Stimulated activated effector memory CD8-positive, alpha-beta T cell treated with anti-CD3 and anti-CD28 coated beads, Interleukin-12 subunit alpha, Interleukin-12 subunit beta, amount 100 ng/mL, for 72 hours (primary cell): ENCODE measurements around the gene KCNQ1OT1.
A peak's percentile ranks its signal among the peaks of the same experiment; 100 is the strongest.

Experiments
- ATAC-seq: fragments of 150-1000 bp; cut with Tn5 transposase; 2 replicates; pipeline ENCODE4 v1.10.0; 2021
- DNase-seq, 2 donors: peaks; one replicate each; pipeline ENCODE4 v3.0.0; 2021 to 2022; ENCODE audit warnings: low spot score in 2 of 2
- H3K27ac Mint-ChIP-seq: one replicate; pipeline ENCODE4 v1.8.0; 2022; ENCODE audit warnings: mild to moderate bottlenecking, mixed read lengths
- H3K36me3 Mint-ChIP-seq: one replicate; pipeline ENCODE4 v1.8.0; 2022; ENCODE audit warnings: mild to moderate bottlenecking, mixed read lengths
- H3K4me1 Mint-ChIP-seq: one replicate; pipeline ENCODE4 v1.8.0; 2022; ENCODE audit warnings: mixed read lengths
- H3K4me3 Mint-ChIP-seq: one replicate; pipeline ENCODE4 v1.8.0; 2022; ENCODE audit warnings: mild to moderate bottlenecking, mixed read lengths
- H3K9me3 Mint-ChIP-seq: one replicate; pipeline ENCODE4 v1.8.0; 2022; ENCODE audit warnings: mixed read lengths

The KCNQ1OT1 gene

DNA sequence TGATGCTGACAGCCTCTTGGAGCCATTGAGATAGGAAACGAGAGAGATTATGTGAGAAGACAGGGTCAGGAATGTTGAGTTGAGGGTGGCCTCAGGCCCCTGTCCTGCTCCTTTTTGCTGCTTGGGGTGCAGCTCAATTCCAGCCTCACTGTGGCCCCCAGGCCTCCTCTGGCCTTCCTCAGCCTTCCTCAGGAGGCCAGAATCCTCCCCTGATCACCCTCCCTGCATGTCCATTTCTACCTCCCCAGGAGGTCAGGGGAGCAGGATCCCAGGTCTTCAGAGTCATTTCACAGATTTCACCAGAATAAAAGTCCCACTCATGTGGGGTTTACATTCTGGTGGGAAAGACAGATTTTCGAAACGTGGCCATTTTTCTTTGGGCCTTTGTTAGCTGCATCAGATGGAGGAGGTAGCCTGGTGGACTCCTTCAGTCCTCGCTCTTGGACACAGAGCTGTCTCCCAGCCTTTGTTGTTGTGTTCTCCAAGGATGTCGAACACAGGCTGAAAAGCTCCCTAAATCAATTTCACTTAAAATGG is 2.2 kb upstream of the KCNQ1OT1 start:
- no peak for DNase-seq
- Mint-ChIP-seq H3K36me3 (peaks cover 14% of the 10 kb centered on the region), H3K4me1 (peaks cover 13% of the 10 kb centered on the region), H3K9me3 (no peaks in the 10 kb centered on the region), H3K27ac (no peak overlapping the region), H3K4me3 (peak overlapping the region; percentile 81)
- no peak for ATAC-seq

DNA sequence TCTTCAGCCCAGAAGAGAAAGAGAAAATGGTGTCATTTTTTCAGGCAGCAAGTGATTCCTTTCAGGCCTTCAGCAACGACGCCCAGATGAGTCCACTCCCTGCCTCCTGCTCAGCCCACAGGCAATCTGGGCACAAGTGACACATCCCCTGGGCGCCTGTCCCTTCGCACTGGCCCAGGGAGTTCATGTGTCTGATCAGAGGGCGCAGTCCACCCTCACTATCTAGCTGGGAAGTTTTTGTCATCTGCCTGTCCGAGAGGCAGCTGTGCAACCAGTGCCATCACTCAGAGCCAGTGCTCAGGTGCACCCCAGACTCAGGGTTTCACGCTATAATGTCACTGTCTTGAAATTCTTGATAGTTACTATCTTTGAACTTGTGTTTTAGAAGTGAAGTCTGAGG is 1.4 kb upstream of the KCNQ1OT1 start:
- Mint-ChIP-seq H3K4me1 (peaks cover 13% of the 10 kb centered on the region), H3K36me3 (peaks cover 14% of the 10 kb centered on the region), H3K27ac (no peak overlapping the region), H3K4me3 (peak overlapping the region; percentile 81), H3K9me3 (no peaks in the 10 kb centered on the region)
- ATAC-seq (no peak), DNase-seq (no peak)

DNA sequence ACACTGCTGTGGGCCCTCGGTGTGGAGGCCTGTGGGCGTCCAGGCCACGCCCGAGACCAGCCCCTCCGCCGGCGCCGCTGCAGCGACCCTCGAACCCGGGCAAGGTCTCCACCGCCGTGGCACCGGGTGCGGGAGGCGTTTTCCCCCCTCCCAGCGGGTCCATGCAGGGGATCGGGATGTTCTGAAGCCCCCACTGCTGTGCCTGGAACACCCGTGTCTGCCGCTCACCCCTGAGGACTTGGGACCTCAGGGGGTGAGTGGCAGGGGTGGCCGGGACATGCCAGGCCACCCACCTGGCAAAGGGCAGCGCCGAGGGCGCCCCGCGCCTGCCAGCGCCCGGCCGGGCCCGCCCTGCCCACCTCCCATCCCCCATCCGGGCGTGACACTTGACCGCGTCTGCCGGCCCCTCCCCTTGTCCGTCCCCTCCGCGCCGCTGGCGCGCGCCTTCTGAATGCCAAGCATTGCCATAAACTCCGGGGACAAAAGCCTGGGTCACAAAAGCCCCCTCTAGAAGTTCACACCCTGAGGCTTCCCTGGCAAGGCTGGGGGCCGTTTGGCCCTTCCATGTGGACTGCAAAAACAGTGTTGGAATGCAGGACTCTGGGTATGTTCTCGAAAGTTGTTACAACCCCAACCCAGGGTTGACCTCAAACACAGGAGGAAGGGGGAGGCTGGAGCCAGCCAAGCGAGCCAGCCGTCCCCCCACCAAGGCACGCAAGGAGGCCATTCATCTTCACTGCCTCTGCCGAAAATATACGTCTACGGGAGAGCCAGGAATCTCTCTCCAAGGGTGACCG is 819 bp upstream of the KCNQ1OT1 start:
- H3K4me1 Mint-ChIP-seq = peaks cover 13% of the 10 kb centered on the region
- peak overlapping the region; percentile 91 for H3K27ac Mint-ChIP-seq
- peak overlapping the region; percentile 81 for H3K4me3 Mint-ChIP-seq
- ATAC-seq = peak; percentile 40
- DNase-seq = peak; percentile 27 to 65
- H3K36me3 Mint-ChIP-seq = peaks cover 14% of the 10 kb centered on the region
- H3K9me3 Mint-ChIP-seq = no peaks in the 10 kb centered on the region

DNA sequence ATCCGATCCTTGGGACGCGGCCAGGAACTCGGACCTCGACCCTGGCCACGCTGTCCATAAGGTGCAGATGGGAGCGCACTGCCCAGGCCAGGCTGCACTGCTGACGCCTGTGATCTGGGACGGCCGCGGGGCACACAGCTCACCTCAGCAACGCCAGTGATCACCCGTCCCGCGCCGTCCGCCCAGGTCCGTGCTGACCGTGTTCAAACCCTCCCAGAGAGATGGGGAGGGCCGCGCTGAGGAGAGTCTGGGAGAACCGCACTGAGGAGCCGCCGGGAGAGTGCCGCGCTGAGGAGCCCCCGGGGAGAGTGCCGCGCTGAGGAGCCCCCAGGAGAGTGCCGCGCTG is 636 bp downstream of the KCNQ1OT1 start:
- peaks cover 14% of the 10 kb centered on the region for H3K36me3 Mint-ChIP-seq
- H3K4me3 Mint-ChIP-seq = peak overlapping the region; percentile 81
- DNase-seq = no peak
- H3K9me3 Mint-ChIP-seq = no peaks in the 10 kb centered on the region
- peak; percentile 4 for ATAC-seq
- peaks cover 13% of the 10 kb centered on the region for H3K4me1 Mint-ChIP-seq
- peak overlapping the region; percentile 91 for H3K27ac Mint-ChIP-seq

DNA sequence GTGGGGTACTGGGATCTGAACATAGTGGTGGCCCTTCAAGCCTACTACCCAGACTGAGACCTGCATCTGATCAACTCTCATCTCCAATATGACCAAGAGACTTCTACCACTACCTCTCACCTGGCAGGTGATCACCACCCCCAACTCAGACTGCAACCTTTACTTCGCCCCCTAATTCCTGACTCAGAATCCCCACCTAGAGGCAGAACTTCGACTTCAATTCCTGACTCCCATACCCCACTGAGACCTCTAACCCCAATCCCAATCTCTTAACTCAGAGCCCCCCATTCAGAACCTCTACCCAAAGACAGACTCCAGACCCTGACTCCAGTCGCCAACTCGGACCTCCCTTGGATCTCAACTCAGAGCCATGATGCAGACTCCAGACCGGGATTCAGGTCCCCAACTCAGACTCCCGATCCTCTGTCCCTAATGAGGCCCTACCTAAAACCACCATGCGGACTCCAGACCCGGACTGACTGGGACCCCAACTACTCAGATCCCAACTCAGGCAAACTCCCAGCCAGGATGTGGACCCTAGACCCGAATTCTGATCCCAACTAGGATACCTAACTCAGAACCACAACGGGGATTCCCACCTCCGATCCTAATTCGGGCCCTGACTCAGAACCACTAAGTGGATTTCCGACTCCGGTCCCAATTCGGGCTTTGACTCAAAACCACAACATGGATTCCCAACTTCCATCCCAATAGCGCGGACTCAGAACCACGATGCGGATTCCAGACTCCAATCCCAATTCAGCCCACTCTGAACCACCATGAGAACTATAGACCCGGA is 1.2 kb downstream of the KCNQ1OT1 start:
- no peak for DNase-seq
- Mint-ChIP-seq H3K4me3 (peak overlapping the region; percentile 81), H3K36me3 (peaks cover 14% of the 10 kb centered on the region), H3K4me1 (peaks cover 13% of the 10 kb centered on the region), H3K27ac (peak overlapping the region; percentile 91), H3K9me3 (no peaks in the 10 kb centered on the region)
- no peak for ATAC-seq

DNA sequence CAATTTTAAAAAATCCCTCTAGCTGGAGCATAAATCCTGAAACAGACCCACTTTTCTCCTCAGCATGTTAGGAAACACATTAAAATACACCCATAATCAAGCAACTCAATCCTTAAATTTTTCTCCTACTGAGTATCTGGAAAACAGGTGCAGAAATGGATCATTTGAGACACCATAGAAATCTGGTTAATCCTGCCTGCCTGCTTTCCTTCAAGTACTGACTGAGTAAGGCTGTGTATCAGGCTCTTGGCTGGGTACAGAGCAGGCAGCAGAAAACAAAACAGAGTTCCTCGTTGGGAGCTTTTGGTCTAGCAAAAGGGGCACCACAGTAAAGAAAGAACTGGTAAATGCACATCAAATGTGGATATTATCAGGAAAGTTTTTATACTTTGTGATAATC is 1.9 kb downstream of the KCNQ1OT1 start:
- ATAC-seq = no peak
- peaks cover 14% of the 10 kb centered on the region for H3K36me3 Mint-ChIP-seq
- no peak overlapping the region for H3K27ac Mint-ChIP-seq
- no peaks in the 10 kb centered on the region for H3K9me3 Mint-ChIP-seq
- DNase-seq = no peak
- H3K4me1 Mint-ChIP-seq = peaks cover 13% of the 10 kb centered on the region
- peak overlapping the region; percentile 81 for H3K4me3 Mint-ChIP-seq

DNA sequence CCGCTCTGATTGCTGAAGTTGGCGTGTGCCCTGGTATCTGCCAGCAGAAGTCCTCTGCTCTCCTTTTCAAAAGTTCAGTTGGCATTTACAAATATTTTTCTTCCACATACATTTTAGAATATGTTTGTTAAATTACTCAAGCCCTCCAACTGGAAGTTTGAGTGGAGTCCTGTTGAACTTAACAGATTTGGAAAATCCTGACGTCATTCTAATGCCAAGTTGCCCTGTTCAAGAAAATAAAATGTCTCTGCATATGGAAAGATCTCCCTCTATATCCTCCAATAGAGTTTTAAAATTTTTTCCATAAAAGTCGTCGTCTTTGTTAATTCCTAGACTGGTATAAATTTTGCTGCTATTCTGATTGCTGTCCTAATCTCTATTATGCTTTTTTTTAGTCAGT is 3.3 kb downstream of the KCNQ1OT1 start:
- Mint-ChIP-seq H3K9me3 (no peaks in the 10 kb centered on the region), H3K4me3 (no peak overlapping the region), H3K36me3 (peaks cover 14% of the 10 kb centered on the region), H3K27ac (no peak overlapping the region), H3K4me1 (peaks cover 24% of the 10 kb centered on the region)
- ATAC-seq (no peak), DNase-seq (no peak)

DNA sequence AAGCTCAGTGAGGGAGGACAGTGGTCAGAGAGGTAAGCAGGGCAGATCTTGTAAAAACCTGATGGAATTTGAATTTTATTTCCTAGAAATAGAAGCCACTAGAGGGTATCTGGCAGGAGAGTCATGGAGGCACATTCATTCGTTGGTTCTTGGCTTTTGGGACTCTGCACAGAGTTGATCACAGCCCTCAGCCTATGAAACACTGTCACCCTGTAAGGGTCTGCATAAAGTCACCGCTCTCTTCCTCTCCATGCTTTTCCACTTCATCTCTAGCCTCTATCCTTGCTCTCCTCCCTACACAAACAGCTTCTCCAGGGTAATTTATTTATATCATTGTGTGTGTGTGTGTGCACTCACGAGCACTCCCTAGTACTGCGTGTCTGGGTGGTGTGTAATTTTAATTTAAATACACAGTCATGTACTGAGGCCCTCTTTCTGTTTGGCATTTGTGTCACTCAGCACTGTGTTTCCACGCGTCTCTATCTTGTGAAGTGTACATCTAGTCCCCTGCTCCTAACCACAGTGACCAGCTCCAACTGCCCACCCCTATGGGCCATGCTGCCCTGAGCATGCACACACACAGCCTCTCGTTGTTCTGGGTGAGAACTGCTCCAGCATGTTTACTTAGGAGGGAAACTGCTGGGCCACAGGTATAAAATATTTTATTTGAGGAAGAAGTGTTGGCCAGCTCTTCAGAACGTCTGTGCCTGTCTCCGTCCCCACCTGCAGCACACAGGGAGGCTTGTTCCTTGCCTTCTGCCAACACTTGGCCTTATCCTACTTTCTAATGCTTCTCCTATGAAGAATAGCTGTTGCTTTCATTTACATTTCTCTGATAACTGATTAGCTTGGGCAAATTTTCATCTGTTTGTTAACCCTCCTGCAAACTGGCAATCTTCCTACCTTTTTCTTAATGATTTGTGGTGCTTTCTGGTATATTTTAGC is 4.5 kb downstream of the KCNQ1OT1 start:
- Mint-ChIP-seq H3K4me1 (peaks cover 24% of the 10 kb centered on the region), H3K9me3 (no peaks in the 10 kb centered on the region), H3K27ac (no peak overlapping the region), H3K4me3 (no peak overlapping the region), H3K36me3 (peaks cover 14% of the 10 kb centered on the region)
- DNase-seq (no peak), ATAC-seq (no peak)

DNA sequence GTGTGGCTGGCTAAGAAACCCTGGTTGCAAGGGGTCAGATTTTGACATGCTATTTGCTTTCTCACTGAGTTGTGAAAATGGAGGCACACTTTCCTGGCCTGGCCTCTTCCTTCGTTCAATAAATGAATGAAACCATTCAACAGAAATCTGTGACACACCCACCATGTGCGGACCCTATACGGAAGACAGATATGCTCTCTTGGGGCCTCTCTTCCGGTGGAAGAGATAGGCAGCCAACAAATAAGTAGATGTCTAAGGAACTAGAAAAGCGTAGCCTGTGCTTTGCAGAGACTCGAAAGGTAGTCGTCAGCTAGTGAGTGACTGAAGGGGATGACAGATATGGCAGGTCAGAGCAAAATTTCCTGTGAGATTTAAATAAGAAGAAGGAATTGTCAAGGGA is 5.3 kb downstream of the KCNQ1OT1 start:
- no peak overlapping the region for H3K27ac Mint-ChIP-seq
- H3K9me3 Mint-ChIP-seq = no peaks in the 10 kb centered on the region
- H3K4me3 Mint-ChIP-seq = no peak overlapping the region
- ATAC-seq (no peak), DNase-seq (no peak)
- peaks cover 24% of the 10 kb centered on the region for H3K4me1 Mint-ChIP-seq
- peaks cover 14% of the 10 kb centered on the region for H3K36me3 Mint-ChIP-seq

DNA sequence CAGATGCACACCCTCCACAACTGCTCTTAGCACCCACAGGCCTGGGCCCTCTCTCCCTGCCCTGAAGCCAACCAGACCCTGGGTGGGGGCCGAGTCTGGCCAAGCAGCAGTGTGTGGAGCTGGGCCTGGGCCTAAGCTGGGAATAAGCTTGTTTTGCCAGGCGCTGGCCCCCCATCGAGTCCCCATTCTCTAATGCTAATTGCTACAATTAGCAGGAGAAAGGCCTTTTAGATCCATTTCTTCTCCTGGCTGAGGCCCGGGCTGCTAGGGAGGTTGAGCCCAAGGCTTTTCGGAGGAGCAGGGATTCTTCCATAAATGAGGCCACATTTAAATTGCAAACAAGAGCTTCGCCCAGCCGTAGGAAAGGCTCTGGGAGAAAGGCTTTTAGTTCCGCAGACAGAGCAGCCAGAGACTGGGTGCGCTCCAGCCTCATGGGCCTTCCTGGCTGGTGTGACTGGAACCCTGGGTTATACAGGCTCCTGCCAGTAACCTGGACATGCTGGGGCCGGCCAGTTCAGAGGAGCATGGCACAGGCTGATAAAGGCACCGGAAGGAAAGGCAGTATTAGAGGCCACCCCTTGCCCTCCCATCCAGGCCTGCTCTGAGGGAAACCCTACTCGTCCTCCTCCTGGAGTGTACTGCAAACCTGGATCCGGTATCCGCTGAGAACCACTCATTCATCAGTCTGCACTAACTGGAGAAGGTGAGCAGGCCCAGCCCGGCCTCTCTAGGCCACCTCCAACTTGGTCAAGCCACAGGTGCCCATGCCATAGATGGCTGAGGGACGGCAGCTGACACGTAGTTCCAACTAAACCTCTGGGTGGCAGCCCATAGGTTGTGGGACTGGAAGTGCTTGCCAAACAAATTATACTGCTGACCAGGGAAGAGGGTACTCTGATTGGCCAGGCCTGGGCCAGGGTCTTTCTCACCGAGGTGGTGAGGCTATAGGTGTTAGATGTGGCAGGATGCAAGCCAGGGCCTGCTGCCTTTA is 6.2 kb downstream of the KCNQ1OT1 start:
- H3K9me3 Mint-ChIP-seq = no peaks in the 10 kb centered on the region
- ATAC-seq (no peak), DNase-seq (no peak)
- H3K4me3 Mint-ChIP-seq = no peak overlapping the region
- H3K27ac Mint-ChIP-seq = no peak overlapping the region
- H3K4me1 Mint-ChIP-seq = peaks cover 17% of the 10 kb centered on the region
- peaks cover 6% of the 10 kb centered on the region for H3K36me3 Mint-ChIP-seq

DNA sequence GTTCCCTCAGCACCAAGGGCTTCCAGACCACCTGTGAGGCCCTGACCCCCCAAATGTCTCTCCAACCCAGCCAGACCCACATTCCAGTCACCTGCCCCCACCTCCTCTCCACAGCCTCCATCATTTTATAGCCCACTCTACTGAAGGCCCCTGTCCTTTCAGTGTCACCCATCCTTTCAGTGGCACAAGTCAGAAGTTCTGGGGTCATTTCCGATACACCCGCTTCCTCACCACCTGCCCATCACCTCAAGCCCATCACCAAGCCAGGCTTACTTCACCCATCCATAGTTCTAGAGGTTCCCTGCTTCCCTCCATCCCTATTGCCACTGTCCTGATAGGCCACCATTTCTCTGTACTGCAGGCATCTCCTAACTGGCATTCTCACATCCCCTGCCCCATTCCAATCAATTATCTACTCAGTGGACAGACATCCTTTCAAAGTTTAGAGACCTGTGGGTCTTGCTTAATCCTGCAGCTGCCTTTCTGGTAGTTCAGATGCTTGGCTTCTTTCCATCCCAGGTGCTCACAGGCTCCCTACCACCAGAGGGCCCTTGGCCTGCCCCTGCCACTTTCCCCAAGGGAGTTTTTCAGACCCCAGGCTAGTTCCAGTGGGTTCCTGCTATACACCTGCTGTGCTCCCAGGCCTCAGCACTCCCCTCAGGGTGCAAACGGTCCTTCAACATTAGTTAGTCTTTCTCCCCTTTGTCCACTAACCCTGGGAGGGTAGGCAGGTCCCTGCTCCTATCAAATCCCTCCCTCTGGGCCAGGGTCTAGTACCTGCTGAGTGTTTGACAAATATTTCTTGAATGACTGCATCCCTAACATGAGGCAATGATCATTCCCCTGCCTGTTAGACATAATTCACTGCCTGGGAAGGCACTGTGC is 7.6 kb downstream of the KCNQ1OT1 start:
- Mint-ChIP-seq H3K4me1 (peaks cover 12% of the 10 kb centered on the region), H3K36me3 (no peaks in the 10 kb centered on the region), H3K27ac (peak overlapping the region; percentile 73), H3K9me3 (no peaks in the 10 kb centered on the region), H3K4me3 (no peak overlapping the region)
- no peak for DNase-seq
- no peak for ATAC-seq

DNA sequence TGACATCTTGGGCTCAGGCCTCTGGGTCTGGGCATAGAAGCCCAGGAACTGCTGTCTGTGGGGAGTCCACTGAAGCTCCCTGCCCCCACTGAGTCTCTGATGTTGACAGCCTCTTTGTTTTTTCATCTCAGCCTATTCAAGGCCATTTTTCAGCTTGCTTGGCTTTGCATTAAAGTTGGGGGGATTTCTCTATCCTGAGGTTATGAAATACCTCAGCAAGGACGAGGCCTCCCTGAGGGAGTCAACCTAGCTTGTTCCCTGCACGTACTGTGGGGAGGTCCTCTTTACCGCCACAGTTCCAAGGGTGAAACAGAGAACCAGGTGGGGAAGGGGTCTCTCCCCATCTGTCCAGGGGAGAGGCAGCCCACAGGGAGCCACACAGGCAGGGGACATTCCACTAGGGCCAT is 8.4 kb downstream of the KCNQ1OT1 start:
- Mint-ChIP-seq H3K4me3 (no peak overlapping the region), H3K27ac (peak overlapping the region; percentile 73), H3K36me3 (no peaks in the 10 kb centered on the region), H3K4me1 (peaks cover 12% of the 10 kb centered on the region), H3K9me3 (no peaks in the 10 kb centered on the region)
- DNase-seq = no peak
- ATAC-seq = no peak

DNA sequence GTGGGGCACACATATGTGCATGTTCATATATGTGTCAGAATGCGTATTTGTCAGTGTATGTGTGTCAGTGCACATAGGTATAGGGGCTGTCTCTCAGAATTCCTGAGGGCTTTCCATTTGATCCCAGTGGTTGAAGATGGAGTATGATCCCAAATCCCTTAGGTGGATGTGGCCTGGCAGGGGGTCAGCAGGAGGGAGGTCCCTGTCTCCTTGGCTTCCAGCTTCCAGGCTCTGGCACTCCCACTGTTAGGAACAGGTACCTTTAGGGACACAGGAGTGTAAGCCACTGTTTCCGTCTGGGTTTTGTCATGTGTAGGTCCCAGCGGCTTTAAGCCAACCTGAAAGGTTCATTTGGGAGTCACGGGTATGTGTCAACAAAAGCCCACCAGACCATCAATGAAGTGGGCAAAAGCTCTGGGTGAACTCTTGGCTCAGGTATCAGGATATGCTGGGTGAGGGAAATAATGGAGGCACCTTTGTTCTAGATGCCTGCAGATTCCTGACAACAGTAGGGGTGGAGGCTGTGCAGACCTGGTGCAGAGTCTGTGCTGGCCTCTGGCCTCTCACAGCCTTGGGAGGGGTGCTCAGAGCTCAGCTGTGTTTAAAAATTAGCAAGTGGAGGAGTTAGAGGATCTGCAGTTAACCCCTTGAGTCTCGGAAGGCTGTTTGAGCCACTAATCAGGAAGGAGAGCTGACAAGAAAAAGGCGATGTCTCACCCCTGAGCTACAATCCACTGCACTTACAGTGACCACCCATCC is 9.0 kb downstream of the KCNQ1OT1 start:
- no peaks in the 10 kb centered on the region for H3K9me3 Mint-ChIP-seq
- peak overlapping the region; percentile 58 for H3K27ac Mint-ChIP-seq
- H3K4me3 Mint-ChIP-seq = no peak overlapping the region
- peaks cover 12% of the 10 kb centered on the region for H3K4me1 Mint-ChIP-seq
- no peaks in the 10 kb centered on the region for H3K36me3 Mint-ChIP-seq
- DNase-seq = no peak
- no peak for ATAC-seq
